PC-9 (cell line): Measurements from ENCODE around the gene ARHGAP40.
"Not testable (repeated sequence)": the region's sequence is repeated elsewhere in the genome, so short reads cannot be mapped to it uniquely, and the experiment has no call there.

Experiments
- EZH2 ChIP-seq: fragments of 200-600 bp; sonication (generic); IDR thresholded peaks from 2 replicates; pipeline ENCODE4 v1.8.0; 2017; ENCODE audit warnings: antibody characterized with exemption, low read depth
- TF ChIP-seq, protein P1 (sequence below): fragments of 200-600 bp; sonication (generic); conservative IDR thresholded peaks from 2 replicates; pipeline ENCODE4 v1.6.1; 2017; ENCODE audit warnings: mixed run types, antibody characterized with exemption, mild to moderate bottlenecking, moderate library complexity

DNA sequence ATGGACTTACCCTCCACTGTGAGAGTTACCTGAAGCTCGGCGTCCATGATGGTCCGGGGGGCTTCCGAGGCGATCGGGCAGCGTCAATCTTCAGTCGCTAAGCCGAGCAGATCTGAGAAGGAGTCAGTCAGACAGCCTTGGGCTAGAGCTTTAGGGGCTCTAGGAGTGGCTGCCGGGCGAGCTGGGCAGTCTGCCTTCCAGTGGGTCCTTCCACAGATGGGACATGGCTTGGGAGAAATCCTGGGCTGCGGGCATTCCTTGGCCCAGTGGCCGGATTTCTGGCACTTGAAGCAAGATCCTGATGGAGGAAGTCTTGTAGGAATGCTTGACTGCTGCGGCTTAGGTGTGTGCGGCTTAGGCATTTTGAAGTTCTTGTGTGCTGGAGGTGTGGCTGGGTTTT lies 5.7 kb upstream of the ARHGAP40 start:
- TF ChIP-seq, protein P1, sequence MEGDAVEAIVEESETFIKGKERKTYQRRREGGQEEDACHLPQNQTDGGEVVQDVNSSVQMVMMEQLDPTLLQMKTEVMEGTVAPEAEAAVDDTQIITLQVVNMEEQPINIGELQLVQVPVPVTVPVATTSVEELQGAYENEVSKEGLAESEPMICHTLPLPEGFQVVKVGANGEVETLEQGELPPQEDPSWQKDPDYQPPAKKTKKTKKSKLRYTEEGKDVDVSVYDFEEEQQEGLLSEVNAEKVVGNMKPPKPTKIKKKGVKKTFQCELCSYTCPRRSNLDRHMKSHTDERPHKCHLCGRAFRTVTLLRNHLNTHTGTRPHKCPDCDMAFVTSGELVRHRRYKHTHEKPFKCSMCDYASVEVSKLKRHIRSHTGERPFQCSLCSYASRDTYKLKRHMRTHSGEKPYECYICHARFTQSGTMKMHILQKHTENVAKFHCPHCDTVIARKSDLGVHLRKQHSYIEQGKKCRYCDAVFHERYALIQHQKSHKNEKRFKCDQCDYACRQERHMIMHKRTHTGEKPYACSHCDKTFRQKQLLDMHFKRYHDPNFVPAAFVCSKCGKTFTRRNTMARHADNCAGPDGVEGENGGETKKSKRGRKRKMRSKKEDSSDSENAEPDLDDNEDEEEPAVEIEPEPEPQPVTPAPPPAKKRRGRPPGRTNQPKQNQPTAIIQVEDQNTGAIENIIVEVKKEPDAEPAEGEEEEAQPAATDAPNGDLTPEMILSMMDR = not testable (repeated sequence)
- not testable (repeated sequence) for TF ChIP-seq EZH2
